HepG2 (cell line): ENCODE measurements around the gene CCDC50. TPM values are rescaled to one million over a fixed set of nuclear protein-coding genes. Genes with fewer than 3 reads are reported as not detected.

Experiments used
- DNMT1 ChIP-seq: sonication (generic); formaldehyde crosslinking; IDR thresholded peaks from 2 replicates; pipeline ENCODE4 v1.5.1; 2020; ENCODE audit warnings: mild to moderate bottlenecking, missing genetic modification reagents
- FOXK1 ChIP-seq: sonication (generic); formaldehyde crosslinking; IDR thresholded peaks from 2 replicates; pipeline ENCODE4 v1.4.0; 2020; ENCODE audit warnings: low read depth, missing genetic modification reagents, borderline replicate concordance
- HES4 ChIP-seq: sonication (generic); formaldehyde crosslinking; IDR thresholded peaks from 2 replicates; pipeline ENCODE4 v1.9.0; 2021; ENCODE audit warnings: mild to moderate bottlenecking, missing genetic modification reagents, borderline replicate concordance
- IRF2 ChIP-seq: IDR thresholded peaks from 2 replicates; pipeline ENCODE4 v1.6.1; 2018; ENCODE audit warnings: missing genetic modification reagents, missing compliant biosample characterization
- MXI1 ChIP-seq: IDR thresholded peaks from 3 replicates; pipeline ENCODE4 v1.6.1; 2012; ENCODE audit warnings: low read depth, low read length, inconsistent platforms, borderline replicate concordance
- NFYB ChIP-seq: sonication (generic); formaldehyde crosslinking; IDR thresholded peaks from 2 replicates; pipeline ENCODE4 v1.4.0; 2020; ENCODE audit warnings: missing genetic modification reagents
- TERF1 ChIP-seq: sonication (generic); formaldehyde crosslinking; IDR thresholded peaks from 2 replicates; pipeline ENCODE4 v1.8.0; 2022; ENCODE audit warnings: mild to moderate bottlenecking, missing genetic modification reagents, moderate library complexity
- TOPORS ChIP-seq: sonication (generic); formaldehyde crosslinking; IDR thresholded peaks from 2 replicates; pipeline ENCODE4 v1.8.0; 2023; ENCODE audit warnings: mild to moderate bottlenecking, missing genetic modification reagents
- ZBTB7B ChIP-seq: sonication (generic); formaldehyde crosslinking; IDR thresholded peaks from 2 replicates; pipeline ENCODE4 v1.4.0; 2020; ENCODE audit warnings: missing genetic modification reagents
- ZNF234 ChIP-seq: sonication (generic); formaldehyde crosslinking; conservative IDR thresholded peaks from 2 replicates; pipeline ENCODE4 v1.5.1; 2020; ENCODE audit warnings: mild to moderate bottlenecking, missing genetic modification reagents
- ZNF296 ChIP-seq: sonication (generic); formaldehyde crosslinking; conservative IDR thresholded peaks from 2 replicates; pipeline ENCODE4 v1.5.0; 2020; ENCODE audit warnings: mild to moderate bottlenecking, missing genetic modification reagents
- ZNF318 ChIP-seq: sonication (generic); formaldehyde crosslinking; IDR thresholded peaks from 2 replicates; pipeline ENCODE4 v1.4.0; 2020; ENCODE audit warnings: mild to moderate bottlenecking, missing genetic modification reagents
- ZNF564 ChIP-seq: sonication (generic); formaldehyde crosslinking; IDR thresholded peaks from 2 replicates; pipeline ENCODE4 v1.8.1; 2023; ENCODE audit warnings: mild to moderate bottlenecking, missing genetic modification reagents
- ZNF616 ChIP-seq: sonication (generic); formaldehyde crosslinking; IDR thresholded peaks from 2 replicates; pipeline ENCODE4 v1.5.0; 2020; ENCODE audit warnings: low read depth, mild to moderate bottlenecking, missing genetic modification reagents
- ZNF720 ChIP-seq: sonication (generic); formaldehyde crosslinking; IDR thresholded peaks from 2 replicates; pipeline ENCODE4 v1.4.0; 2020; ENCODE audit warnings: missing genetic modification reagents
- ZNF780A ChIP-seq: sonication (generic); formaldehyde crosslinking; IDR thresholded peaks from 2 replicates; pipeline ENCODE4 v1.8.0; 2022; ENCODE audit warnings: mild to moderate bottlenecking, missing genetic modification reagents, moderate library complexity
- ZSCAN21 ChIP-seq: sonication (generic); formaldehyde crosslinking; IDR thresholded peaks from 2 replicates; pipeline ENCODE4 v1.8.0; 2022; ENCODE audit warnings: mild to moderate bottlenecking, missing genetic modification reagents, moderate library complexity, borderline replicate concordance
- ZZZ3 ChIP-seq: sonication (generic); formaldehyde crosslinking; IDR thresholded peaks from 2 replicates; pipeline ENCODE4 v1.4.0; 2020; ENCODE audit warnings: missing genetic modification reagents, mild to moderate bottlenecking, borderline replicate concordance
- polyA plus RNA-seq, 8 experiments: library from polyadenylated mRNA; depleted of rRNA in 3 of 8; stranded (reverse) in 7 of 8; unstranded in 1 of 8; fragments of >200 nt; fragmentation: Illumina TruSeq in 4 of 8; extraction: Trizol in 4 of 8; gene quantifications; 2 replicates each; pipeline versions ENCODE4 v1.2.1 to v1.2.3, GENCODE V29; 2011 to 2016; ENCODE audit warnings: low read depth in 4 of 8, missing spikeins in 1 of 8, mixed read lengths in 1 of 8; ENCODE audit not compliant: insufficient read depth in 1 of 8
- total RNA-seq, 5 experiments: library from RNA; depleted of rRNA; stranded (reverse); fragments of >200 nt; fragmentation: Illumina TruSeq; extraction: Trizol; gene quantifications; 2 replicates each; pipeline ENCODE4 v1.2.3, GENCODE V29; 2016; ENCODE audit warnings: low read depth in 1 of 5
- TF ChIP-seq, protein P1 (sequence below): sonication (generic); formaldehyde crosslinking; IDR thresholded peaks from 2 replicates; pipeline ENCODE4 v1.8.1; 2023; ENCODE audit warnings: mild to moderate bottlenecking, moderate library complexity, missing genetic modification reagents

Gene CCDC50
- total and polyA plus RNA-seq, 2 of the 13 experiments (the other 11 are each of a cell fraction or from before 2014, with no cell fraction given): 47.6 to 66.4 TPM

- TF ChIP-seq, protein P1, sequence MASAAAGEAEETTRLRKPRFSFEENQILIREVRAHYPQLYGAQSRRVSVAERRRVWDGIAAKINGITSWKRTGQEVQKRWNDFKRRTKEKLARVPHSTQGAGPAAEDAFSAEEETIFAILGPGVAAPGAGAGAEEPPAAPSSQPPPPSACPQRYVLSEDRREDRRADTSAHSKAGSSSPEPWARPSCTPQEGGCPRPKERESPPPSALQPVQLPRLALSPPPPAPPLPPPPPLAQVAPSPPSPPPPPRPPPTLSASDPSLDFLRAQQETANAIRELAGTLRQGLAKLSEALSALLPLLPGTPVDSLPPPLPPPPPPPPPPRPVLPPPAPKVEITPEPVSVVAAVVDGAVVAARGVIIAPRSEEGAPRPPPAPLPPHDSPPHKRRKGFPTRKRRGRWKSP (CRISPR knock-in tag): peak; percentile 97
- no peak; the same call in 1 of the 2 replicates for TF ChIP-seq ZNF234 (CRISPR knock-in tag)
- peak; percentile 68; the same call in 1 of the 3 replicates for TF ChIP-seq MXI1
- peak; percentile 82; the same call in 1 of the 2 replicates for TF ChIP-seq ZNF564
- no peak for TF ChIP-seq ZZZ3 (CRISPR knock-in tag)
- TF ChIP-seq ZNF296 (CRISPR knock-in tag): no peak; the same call in 1 of the 2 replicates
- TF ChIP-seq ZNF318: no peak
- TF ChIP-seq HES4 (CRISPR knock-in tag): no peak; the same call in 1 of the 2 replicates
- no peak; the same call in 1 of the 2 replicates for TF ChIP-seq NFYB (CRISPR knock-in tag)
- peak; percentile 65; the same call in 1 of the 2 replicates for TF ChIP-seq ZBTB7B (CRISPR knock-in tag)
- no peak for TF ChIP-seq TERF1 (CRISPR knock-in tag)
- TF ChIP-seq FOXK1 (CRISPR knock-in tag): 0 out of 2 replicates have a peak, but pooled peaks have one; percentile 59
- TF ChIP-seq ZNF780A (CRISPR knock-in tag): 0 out of 2 replicates have a peak, but pooled peaks have one; percentile 37
- no peak for TF ChIP-seq DNMT1 (CRISPR knock-in tag)
- TF ChIP-seq ZNF720 (CRISPR knock-in tag): no peak
- no peak; the same call in 1 of the 2 replicates for TF ChIP-seq TOPORS
- peak; percentile 88; the same call in 1 of the 2 replicates for TF ChIP-seq ZNF616 (CRISPR knock-in tag)
- TF ChIP-seq IRF2 (CRISPR knock-in tag): peak; percentile 86; the same call in 1 of the 2 replicates
- peak; percentile 33; the same call in 1 of the 2 replicates for TF ChIP-seq ZSCAN21 (CRISPR knock-in tag)
Measured at GRCh38 chr3:191328962-191329653, at the start of gene CCDC50 (continued).
